ENCODE measurements around the gene CAVIN1. TPM values are rescaled to one million over a fixed set of nuclear protein-coding genes. Genes with fewer than 3 reads are reported as not detected.
A peak's percentile ranks its signal among the peaks of the same experiment; 100 is the strongest.

CAVIN1 gene
- total and polyA plus RNA-seq, 2 donors (not counting 3 experiments of a cell fraction or from before 2014, with no cell fraction given) = 303 to 663 TPM

DNA sequence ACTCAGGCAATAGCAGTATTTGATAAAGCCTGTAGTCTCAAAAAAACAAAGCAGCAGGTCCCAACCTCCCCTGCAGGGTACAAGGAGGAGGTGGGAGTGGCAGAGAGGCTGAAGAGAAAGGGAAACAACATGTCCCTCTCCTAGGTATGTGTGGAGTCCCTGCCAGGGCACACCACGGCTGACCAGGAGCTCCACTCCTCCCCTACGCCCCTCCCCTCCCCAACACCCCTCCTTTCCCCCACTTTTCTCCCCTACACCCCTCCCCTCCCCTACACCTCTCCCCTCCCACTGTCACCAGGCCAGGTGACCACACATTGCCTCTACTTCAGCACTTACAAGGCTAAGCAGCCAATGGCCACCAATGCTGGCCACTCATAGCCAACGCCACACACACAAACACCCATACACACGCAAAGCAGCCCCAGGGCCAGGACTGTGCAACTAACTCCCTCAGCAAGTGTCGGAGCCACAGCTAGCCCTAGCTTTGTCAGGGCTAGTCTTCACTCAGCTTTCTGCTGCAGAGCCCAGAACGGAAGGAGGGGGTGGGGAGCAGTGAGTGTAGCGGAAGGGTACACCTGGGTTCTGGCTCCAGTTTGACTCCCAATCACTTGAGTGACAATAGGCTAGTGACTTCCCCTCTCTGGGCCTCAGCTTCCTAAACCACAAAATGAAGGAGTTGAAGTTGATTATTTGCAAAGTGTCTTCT lies 8.2 kb downstream of the CAVIN1 start:
- no TSS peak for BruUV-seq (replicated peaks)
- dilution Hi-C loops (cut with MboI; ENCODE audit: extremely low pct_ligation_motif_present, low sequenced_read_pairs) (no loop called here), intact Hi-C loops (cut with micrococcal nuclease) (loop anchor here (1.0 kb wide), 1 partner anchor 8 kb away; no protein-coding TSS in a partner anchor)
- Histone ChIP-seq H4K20me1 (replicated peaks; ENCODE audit: control insufficient read depth, extremely low read depth, insufficient read depth, low read length) (no peaks in the 10 kb centered on the region), H3K79me2 (ENCODE audit: control insufficient read depth, insufficient read depth, low read length) (peaks cover 96% of the 10 kb centered on the region), H2AFZ (ENCODE audit: low read depth, low read length) (no peak overlapping the region), H3K9me3 (replicated peaks; ENCODE audit: control insufficient read depth, insufficient read depth, low read length) (no peaks in the 10 kb centered on the region), H3K27me3 (ENCODE audit: control insufficient read depth in 2 of 2, insufficient read depth in 2 of 2, low read length in 2 of 2) (no peaks in the 10 kb centered on the region), H3K36me3 (ENCODE audit: control insufficient read depth in 2 of 2, extremely low read depth in 1 of 2, insufficient read depth in 2 of 2, low read length in 2 of 2) (peaks cover 0 to 5% of the 10 kb centered on the region in 2 experiments), H3K27ac (ENCODE audit: insufficient read depth, low read depth, low read length) (peak overlapping the region; percentile 24), H3K9me1 (replicated peaks; ENCODE audit: control insufficient read depth, extremely low read depth, insufficient read depth, low read length) (no peaks in the 10 kb centered on the region), H3K4me3 (replicated peaks in 1 of 3; ENCODE audit: insufficient read depth in 1 of 3, low read depth in 1 of 3, low read length in 3 of 3) (no peak overlapping the region), H3K9ac (replicated peaks; ENCODE audit: extremely low read depth, insufficient read depth, low read length) (no peak overlapping the region), H3K4me2 (ENCODE audit: insufficient read depth, low read length) (peak overlapping the region; percentile 4), H3K4me1 (ENCODE audit: control insufficient read depth, extremely low read depth, insufficient read depth, low read length) (peaks cover 62% of the 10 kb centered on the region)
- TF ChIP-seq, protein P1, sequence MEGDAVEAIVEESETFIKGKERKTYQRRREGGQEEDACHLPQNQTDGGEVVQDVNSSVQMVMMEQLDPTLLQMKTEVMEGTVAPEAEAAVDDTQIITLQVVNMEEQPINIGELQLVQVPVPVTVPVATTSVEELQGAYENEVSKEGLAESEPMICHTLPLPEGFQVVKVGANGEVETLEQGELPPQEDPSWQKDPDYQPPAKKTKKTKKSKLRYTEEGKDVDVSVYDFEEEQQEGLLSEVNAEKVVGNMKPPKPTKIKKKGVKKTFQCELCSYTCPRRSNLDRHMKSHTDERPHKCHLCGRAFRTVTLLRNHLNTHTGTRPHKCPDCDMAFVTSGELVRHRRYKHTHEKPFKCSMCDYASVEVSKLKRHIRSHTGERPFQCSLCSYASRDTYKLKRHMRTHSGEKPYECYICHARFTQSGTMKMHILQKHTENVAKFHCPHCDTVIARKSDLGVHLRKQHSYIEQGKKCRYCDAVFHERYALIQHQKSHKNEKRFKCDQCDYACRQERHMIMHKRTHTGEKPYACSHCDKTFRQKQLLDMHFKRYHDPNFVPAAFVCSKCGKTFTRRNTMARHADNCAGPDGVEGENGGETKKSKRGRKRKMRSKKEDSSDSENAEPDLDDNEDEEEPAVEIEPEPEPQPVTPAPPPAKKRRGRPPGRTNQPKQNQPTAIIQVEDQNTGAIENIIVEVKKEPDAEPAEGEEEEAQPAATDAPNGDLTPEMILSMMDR (IDR thresholded peaks at IDR 0.05; ENCODE audit: extremely low read depth in 1 of 2, insufficient read depth in 1 of 2, low read depth in 1 of 2, low read length in 2 of 2) = no peak
- TF ChIP-seq, protein P2, sequence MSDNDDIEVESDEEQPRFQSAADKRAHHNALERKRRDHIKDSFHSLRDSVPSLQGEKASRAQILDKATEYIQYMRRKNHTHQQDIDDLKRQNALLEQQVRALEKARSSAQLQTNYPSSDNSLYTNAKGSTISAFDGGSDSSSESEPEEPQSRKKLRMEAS (IDR thresholded peaks at IDR 0.05; ENCODE audit: insufficient read depth, insufficient read length) = no peak
- TF ChIP-seq POLR2A (IDR thresholded peaks at IDR 0.05; ENCODE audit: low read depth, low read length) = no peak
- TF ChIP-seq JUN (IDR thresholded peaks at IDR 0.05; ENCODE audit: borderline replicate concordance, insufficient read depth, insufficient read length, low read depth) = no peak
- peak; percentile 91 for FAIRE-seq
- CTCF ChIA-PET = interaction anchor here (0.6 to 4.9 kb wide), 7 partner anchors 9 to 112 kb away, joined by 3 to 24 read pairs (median 5); no protein-coding TSS in a partner anchor
- POLR2A ChIA-PET = interaction anchor here (0.8 to 6.4 kb wide), 2 partner anchors 7 to 26 kb away, joined by 4 to 71 read pairs; partner anchors contain the start of genes CAVIN1 and STAT3
- peak; percentile 24 for DNase-seq (ENCODE audit: low read depth, low spot score)

All from endothelial cell of umbilical vein (primary cell).